Gastrocnemius medialis (tissue), 4 donors: ENCODE measurements around the gene RHEB.

ENCODE experiments used
- POLR2A ChIP-seq, 2 donors: fragments of 450-650 bp; IDR thresholded peaks; one replicate each; pipeline ENCODE4 v1.6.1; 2017; ENCODE audit warnings: antibody characterized with exemption in 2 of 2, mild to moderate bottlenecking in 2 of 2, moderate library complexity in 2 of 2
- TF ChIP-seq, protein P1 (sequence below), 5 experiments: fragments of 450-650 bp in 3 of 5; fragments of 200-600 bp in 2 of 5; sonication (generic) in 2 of 5; IDR thresholded peaks in 4 of 5; conservative IDR thresholded peaks in 1 of 5; 1 replicate in 4 of 5; 2 replicates in 1 of 5; pipeline ENCODE4 v1.5.1; 2016 to 2019; ENCODE audit warnings: antibody characterized with exemption in 5 of 5, mild to moderate bottlenecking in 3 of 5, moderate library complexity in 3 of 5

DNA sequence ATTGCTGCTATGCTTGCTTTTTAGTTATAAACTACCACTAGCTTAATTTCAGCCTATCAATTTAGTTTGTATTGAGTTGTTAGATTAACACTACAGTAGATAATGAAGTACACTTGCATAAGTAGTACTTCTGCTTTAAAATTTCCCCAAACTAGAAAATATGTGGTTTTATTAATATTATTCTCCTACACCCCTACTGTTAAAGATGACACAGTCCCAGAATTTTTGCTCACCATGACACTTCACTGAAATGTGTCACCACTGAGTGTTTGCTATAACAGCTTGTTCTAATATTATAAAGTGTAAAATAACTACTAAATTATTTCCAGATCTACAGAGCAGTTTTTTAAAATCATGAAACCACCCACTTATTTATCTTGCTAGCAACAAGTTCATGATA is 31.6 kb downstream of the RHEB start:
- TF ChIP-seq POLR2A (IDR thresholded peaks at IDR 0.05): no peak
- TF ChIP-seq, protein P1, sequence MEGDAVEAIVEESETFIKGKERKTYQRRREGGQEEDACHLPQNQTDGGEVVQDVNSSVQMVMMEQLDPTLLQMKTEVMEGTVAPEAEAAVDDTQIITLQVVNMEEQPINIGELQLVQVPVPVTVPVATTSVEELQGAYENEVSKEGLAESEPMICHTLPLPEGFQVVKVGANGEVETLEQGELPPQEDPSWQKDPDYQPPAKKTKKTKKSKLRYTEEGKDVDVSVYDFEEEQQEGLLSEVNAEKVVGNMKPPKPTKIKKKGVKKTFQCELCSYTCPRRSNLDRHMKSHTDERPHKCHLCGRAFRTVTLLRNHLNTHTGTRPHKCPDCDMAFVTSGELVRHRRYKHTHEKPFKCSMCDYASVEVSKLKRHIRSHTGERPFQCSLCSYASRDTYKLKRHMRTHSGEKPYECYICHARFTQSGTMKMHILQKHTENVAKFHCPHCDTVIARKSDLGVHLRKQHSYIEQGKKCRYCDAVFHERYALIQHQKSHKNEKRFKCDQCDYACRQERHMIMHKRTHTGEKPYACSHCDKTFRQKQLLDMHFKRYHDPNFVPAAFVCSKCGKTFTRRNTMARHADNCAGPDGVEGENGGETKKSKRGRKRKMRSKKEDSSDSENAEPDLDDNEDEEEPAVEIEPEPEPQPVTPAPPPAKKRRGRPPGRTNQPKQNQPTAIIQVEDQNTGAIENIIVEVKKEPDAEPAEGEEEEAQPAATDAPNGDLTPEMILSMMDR (IDR thresholded peaks at IDR 0.05 in 4 of 5, conservative IDR thresholded peaks at IDR 0.05 in 1 of 5): no peak
